ENCODE measurements around the gene ATP5ME.
A peak's percentile ranks its signal among the peaks of the same experiment; 100 is the strongest.

The ATP5ME gene

DNA sequence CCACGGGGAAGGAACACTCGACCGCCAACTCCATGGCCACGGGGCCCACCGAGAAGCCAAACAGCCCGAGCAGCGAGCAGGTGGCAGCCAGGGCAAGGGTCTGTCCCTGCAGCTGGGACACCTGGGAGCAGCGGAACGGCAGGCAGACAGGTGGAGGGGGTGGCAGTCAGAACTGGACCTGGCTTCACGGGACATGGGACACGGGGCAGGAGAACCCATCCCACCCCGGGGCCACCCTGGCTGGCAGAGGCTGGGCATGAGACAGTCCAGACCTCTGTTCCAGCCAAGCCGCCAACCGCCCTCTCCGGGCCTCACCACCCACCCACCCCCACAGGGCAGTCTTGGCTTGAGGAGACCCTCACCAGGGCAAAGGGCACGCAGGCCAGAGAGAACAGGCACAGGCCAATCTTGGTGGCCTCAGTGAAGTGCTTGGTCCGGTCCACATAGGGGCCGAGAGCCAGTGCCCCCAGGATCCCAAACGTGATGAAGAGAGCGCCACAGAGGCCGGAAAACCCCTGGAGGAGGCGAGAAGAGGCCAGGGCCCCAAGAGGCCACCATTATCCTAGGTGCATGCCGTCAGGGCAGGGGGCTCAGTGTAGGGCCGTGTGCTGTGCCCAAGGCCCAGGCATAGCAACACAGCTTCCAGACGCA is 9.3 kb upstream of the ATP5ME start:
- H4K20me1 ChIP-seq, result no peaks in the 10 kb centered on the region
- TF ChIP-seq Cebpa-rat (IDR thresholded peaks at IDR 0.05), result no peak
- H3K36me3 ChIP-seq, result no peaks in the 10 kb centered on the region
- no peaks in the 10 kb centered on the region for H3K9me3 ChIP-seq (replicated peaks in 1 of 11)
- peak overlapping the region in 4 of 11 experiments; percentile 10 to 38 (median 20); a peak in 2 of 22 replicates for H3K27ac ChIP-seq
- peaks cover 0 to 3% (median 0%) of the 10 kb centered on the region in 11 experiments; a peak in 3 of 22 replicates for H3K27me3 ChIP-seq
- H3K9ac ChIP-seq, result peak overlapping the region in 5 of 11 experiments; percentile 6 to 35 (median 15); a peak in 3 of 22 replicates
- peaks cover 33 to 79% (median 53%) of the 10 kb centered on the region in 10 experiments for H3K4me1 ChIP-seq
- peak overlapping the region; percentile 37 to 74 (median 51); a peak in 20 of 22 replicates for H3K4me2 ChIP-seq
- H3K4me3 ChIP-seq, result no peak overlapping the region

DNA sequence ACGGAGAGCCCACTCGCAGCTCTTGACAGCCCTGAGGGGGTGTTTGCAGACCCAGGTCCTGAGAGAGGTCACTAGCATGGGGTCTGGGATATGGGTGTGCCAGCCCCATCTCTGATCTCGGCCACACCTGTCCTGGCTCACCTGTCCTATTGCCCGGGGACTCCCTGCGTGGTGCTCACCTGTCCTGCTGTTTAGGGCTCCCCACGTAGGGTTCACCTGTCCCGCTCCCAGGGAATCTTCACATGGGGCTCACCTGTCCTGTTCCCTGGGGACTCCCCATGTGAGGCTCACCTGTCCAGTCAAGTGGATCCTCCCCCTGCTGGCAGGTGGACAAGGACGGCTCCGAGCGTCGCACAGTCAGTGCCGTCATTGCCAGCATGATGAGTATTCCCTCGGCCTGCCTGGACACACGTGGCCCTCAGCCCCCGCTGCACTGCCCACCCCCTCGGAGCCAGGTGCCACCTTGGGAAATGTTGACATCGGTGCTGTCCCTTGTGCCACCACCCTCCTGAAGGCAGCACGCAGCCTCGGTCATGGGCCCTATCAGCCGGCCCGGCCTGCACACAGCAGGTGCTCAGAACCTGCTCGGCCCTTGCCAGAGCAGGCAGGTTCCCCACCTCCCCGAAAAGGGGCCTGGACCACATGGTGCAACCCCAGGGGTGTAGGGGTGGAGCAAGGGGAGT is 8.6 kb upstream of the ATP5ME start:
- Histone ChIP-seq H3K27me3 (no peaks in the 10 kb centered on the region), H3K27ac (no peak overlapping the region), H3K4me1 (peaks cover 40 to 79% (median 55%) of the 10 kb centered on the region in 10 experiments), H3K4me3 (no peak overlapping the region), H3K36me3 (no peaks in the 10 kb centered on the region), H3K9ac (no peak overlapping the region), H3K4me2 (peak overlapping the region in 10 of 11 experiments; percentile 37 to 74 (median 52); a peak in 16 of 22 replicates), H4K20me1 (no peaks in the 10 kb centered on the region), H3K9me3 (replicated peaks in 1 of 11) (no peaks in the 10 kb centered on the region)
- no peak for TF ChIP-seq Cebpa-rat (IDR thresholded peaks at IDR 0.05)

DNA sequence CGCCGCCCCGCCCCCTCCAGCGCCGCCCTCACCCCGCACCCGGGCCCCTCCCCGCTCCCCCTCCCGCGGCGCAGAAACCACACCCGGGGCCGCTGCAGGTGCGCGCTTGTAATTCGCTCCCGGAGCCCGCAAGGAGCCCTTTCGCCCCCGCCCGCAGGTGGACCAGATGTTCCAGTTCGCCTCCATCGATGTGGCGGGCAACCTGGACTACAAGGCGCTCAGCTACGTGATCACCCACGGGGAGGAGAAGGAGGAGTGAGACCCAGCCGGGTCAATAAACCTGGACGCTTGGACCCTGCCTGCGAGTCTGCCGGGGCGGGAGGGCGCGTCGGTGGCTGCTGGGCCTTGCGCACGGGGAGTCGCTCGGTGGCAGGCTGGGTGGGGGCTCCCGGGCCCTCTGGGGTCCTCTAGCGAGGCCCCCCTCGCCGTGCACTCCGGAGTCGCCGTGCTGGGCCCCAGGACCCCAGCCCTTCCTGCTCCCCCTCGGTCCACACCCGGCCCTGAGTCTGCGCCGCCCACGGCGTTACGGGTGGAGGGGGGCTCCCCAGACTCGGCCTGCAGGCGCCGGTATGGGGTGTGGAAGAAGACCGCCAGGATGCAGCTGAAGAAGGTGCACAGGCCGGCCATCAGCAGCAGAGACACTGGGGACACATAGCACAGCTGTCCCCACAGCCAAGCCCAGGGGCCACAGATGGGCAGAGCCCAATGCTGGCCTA is 7.8 kb upstream of the ATP5ME start:
- Histone ChIP-seq H3K4me1 (peaks cover 48 to 79% (median 58%) of the 10 kb centered on the region in 10 experiments), H3K9ac (no peak overlapping the region), H3K36me3 (no peaks in the 10 kb centered on the region), H4K20me1 (0 out of 22 replicates have a peak, but pooled peaks cover 0 to 3% (median 0%) of the 10 kb centered on the region in 11 experiments), H3K4me3 (no peak overlapping the region), H3K27me3 (no peaks in the 10 kb centered on the region), H3K27ac (no peak overlapping the region), H3K9me3 (replicated peaks in 1 of 11) (no peaks in the 10 kb centered on the region), H3K4me2 (peak overlapping the region in 2 of 11 experiments; percentile 13 to 74; a peak in 1 of 22 replicates)
- no peak for TF ChIP-seq Cebpa-rat (IDR thresholded peaks at IDR 0.05)

DNA sequence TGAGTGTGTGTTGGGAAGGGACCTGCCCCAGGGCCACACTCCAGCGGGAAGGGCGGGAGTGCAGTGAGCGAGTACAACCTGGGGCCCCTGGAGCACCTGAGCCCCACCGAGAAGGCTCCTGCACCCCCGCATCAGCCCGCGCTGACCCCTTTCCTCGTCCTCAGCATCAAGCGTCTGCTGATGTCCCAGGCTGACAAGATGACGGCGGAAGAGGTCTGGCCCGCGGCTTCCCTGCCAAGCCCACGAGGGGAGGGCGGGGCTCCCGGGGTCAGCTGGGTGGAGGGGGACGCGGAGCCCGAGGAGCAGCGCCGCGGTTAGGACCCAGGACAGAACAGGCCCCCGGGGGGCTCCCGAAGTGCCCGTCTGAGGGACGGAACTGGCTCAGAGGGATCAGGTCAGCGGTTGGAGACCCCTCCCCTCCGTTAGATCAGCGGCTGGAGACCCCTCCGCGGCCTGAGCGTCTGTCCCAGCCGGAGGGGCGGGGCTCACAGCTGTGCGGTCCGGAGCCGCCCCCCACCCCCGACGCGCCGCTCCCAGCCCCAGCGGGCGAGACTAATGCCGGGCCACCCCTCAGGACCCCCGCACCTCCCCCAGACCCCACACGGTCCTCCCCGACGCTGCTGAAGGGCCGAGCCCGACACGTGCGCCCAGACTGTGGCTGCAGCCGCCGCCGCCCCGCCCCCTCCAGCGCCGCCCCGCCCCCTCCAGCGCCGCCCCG is 7.0 kb upstream of the ATP5ME start:
- H3K27me3 ChIP-seq, result no peaks in the 10 kb centered on the region
- H3K4me3 ChIP-seq, result peak overlapping the region in 7 of 10 experiments; percentile 32 to 66 (median 43); a peak in 11 of 20 replicates
- H3K9ac ChIP-seq, result peak overlapping the region; percentile 45 to 73 (median 60); a peak in 19 of 22 replicates
- no peaks in the 10 kb centered on the region for H3K9me3 ChIP-seq (replicated peaks in 1 of 11)
- H4K20me1 ChIP-seq, result peaks cover 0 to 10% (median 0%) of the 10 kb centered on the region in 11 experiments; a peak in 2 of 22 replicates
- H3K36me3 ChIP-seq, result no peaks in the 10 kb centered on the region
- H3K4me1 ChIP-seq, result peaks cover 56 to 79% (median 62%) of the 10 kb centered on the region in 10 experiments
- H3K4me2 ChIP-seq, result peak overlapping the region; percentile 72 to 93 (median 90)
- no peak for TF ChIP-seq Cebpa-rat (IDR thresholded peaks at IDR 0.05)
- peak overlapping the region; percentile 38 to 77 (median 52); a peak in 18 of 22 replicates for H3K27ac ChIP-seq

DNA sequence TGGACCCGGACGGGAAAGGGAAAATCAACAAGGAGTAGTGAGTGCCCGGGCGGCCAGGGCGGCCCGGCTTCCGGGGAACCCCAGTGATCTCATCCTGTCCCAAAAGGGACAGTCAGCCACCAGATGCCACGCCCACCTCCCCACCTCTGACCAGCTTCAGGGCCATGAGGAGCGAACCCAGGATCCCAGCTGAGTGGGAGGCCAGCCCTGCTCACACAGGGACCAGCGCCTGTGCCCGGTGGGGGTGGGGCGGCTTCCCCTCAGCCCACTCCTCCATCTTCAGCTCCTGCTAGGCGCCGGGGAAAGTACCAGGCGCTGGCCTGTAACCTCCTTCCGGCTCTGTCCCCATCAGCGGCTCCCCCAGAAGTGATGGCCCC is 6.5 kb upstream of the ATP5ME start:
- Histone ChIP-seq H3K27ac (peak overlapping the region in 10 of 11 experiments; percentile 38 to 77 (median 54); a peak in 17 of 22 replicates), H4K20me1 (peaks cover 0 to 10% (median 0%) of the 10 kb centered on the region in 11 experiments; a peak in 2 of 22 replicates), H3K9me3 (replicated peaks in 1 of 11) (no peaks in the 10 kb centered on the region), H3K9ac (peak overlapping the region; percentile 45 to 73 (median 60); a peak in 19 of 22 replicates), H3K36me3 (no peaks in the 10 kb centered on the region), H3K4me1 (peaks cover 61 to 79% (median 64%) of the 10 kb centered on the region in 10 experiments), H3K27me3 (no peaks in the 10 kb centered on the region), H3K4me2 (peak overlapping the region; percentile 72 to 93 (median 90)), H3K4me3 (peak overlapping the region in 7 of 10 experiments; percentile 32 to 66 (median 43); a peak in 10 of 20 replicates)
- TF ChIP-seq Cebpa-rat (IDR thresholded peaks at IDR 0.05), result no peak

DNA sequence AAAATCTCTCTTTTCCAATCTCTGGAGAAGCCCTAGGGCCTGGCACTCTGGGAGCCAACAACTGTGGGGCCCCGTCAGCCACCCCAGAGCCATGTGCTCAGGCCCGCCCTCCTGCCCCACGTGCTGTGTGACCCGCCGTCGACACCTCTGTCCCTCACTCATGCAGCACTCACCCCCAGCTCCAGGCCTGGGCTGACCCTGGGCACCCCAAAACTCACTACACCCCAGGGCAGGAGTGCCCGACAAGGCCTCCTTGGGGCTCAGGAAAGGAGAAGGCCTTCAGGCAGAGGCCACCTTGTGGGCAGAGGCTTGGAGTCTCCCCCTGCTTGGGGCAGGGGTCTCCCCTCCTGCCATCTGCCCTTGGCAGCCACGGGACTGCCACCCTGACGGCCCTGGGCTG is 6.0 kb upstream of the ATP5ME start:
- H3K27me3 ChIP-seq, result no peaks in the 10 kb centered on the region
- peak overlapping the region in 6 of 11 experiments; percentile 38 to 65 (median 56); a peak in 6 of 22 replicates for H3K27ac ChIP-seq
- peak overlapping the region; percentile 72 to 93 (median 90); a peak in 19 of 22 replicates for H3K4me2 ChIP-seq
- no peaks in the 10 kb centered on the region for H3K36me3 ChIP-seq
- H3K4me1 ChIP-seq, result peaks cover 65 to 83% (median 69%) of the 10 kb centered on the region in 10 experiments
- no peak for TF ChIP-seq Cebpa-rat (IDR thresholded peaks at IDR 0.05)
- no peak overlapping the region for H3K4me3 ChIP-seq
- H4K20me1 ChIP-seq, result peaks cover 0 to 10% (median 0%) of the 10 kb centered on the region in 11 experiments; a peak in 2 of 22 replicates
- H3K9ac ChIP-seq, result peak overlapping the region in 7 of 11 experiments; percentile 49 to 71 (median 58); a peak in 6 of 22 replicates
- H3K9me3 ChIP-seq (replicated peaks in 1 of 11), result no peaks in the 10 kb centered on the region

DNA sequence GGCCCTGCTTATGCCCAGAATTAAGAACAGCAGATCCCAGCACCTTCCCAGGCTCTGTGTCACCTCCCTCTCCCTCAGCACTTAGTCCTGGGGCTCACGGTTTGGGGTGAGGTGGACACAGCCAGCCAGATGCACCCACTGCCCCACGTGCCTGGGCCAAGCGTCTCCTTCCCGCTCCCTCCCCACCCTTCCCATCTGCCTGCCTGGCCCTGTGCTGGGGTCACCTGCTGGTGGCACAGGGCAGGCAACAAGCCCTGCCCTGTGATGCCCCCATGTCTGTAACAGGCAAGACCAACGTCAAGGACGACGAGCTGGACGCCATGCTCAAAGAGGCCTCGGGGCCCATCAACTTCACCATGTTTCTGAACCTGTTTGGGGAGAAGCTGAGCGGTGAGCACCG is 5.6 kb upstream of the ATP5ME start:
- Histone ChIP-seq H3K27ac (no peak overlapping the region), H3K4me3 (no peak overlapping the region), H3K9me3 (replicated peaks in 1 of 11) (no peaks in the 10 kb centered on the region), H3K27me3 (no peaks in the 10 kb centered on the region), H3K4me2 (peak overlapping the region in 1 of 11 experiments; percentile 90; a peak in 1 of 22 replicates), H3K4me1 (peaks cover 67 to 85% (median 73%) of the 10 kb centered on the region in 10 experiments), H3K9ac (peak overlapping the region in 2 of 11 experiments; percentile 6 to 63; a peak in 2 of 22 replicates), H4K20me1 (peaks cover 0 to 10% (median 0%) of the 10 kb centered on the region in 11 experiments; a peak in 2 of 22 replicates), H3K36me3 (no peaks in the 10 kb centered on the region)
- TF ChIP-seq Cebpa-rat (IDR thresholded peaks at IDR 0.05), result no peak

DNA sequence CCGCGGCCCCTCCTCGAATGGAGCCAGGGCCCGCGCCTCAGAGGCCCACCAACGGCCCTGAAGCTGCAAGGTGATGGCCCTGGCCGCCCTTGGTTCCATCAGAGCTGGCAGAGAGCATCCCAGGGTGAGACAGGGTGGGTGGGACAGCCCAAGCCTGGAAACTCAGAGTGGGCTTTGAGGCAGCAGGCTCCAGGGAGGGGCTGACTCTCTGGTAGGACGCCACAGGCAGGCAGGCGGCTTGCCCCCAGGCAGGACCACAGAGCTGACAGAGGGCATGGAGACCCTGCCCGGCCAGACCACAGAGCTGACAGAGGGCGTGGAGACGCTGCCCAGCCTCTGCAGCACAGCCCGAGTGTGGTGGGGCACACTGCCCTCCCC is 5.0 kb upstream of the ATP5ME start:
- Histone ChIP-seq H4K20me1 (peaks cover 0 to 10% (median 0%) of the 10 kb centered on the region in 11 experiments; a peak in 2 of 22 replicates), H3K27ac (no peak overlapping the region), H3K27me3 (no peaks in the 10 kb centered on the region), H3K4me1 (peaks cover 64 to 80% (median 73%) of the 10 kb centered on the region in 10 experiments), H3K9me3 (replicated peaks in 1 of 11) (no peaks in the 10 kb centered on the region), H3K4me3 (no peak overlapping the region), H3K36me3 (no peaks in the 10 kb centered on the region), H3K4me2 (peak overlapping the region in 2 of 11 experiments; percentile 99 to 100; a peak in 1 of 22 replicates), H3K9ac (peak overlapping the region in 1 of 11 experiments; percentile 6; a peak in 1 of 22 replicates)
- no peak for TF ChIP-seq Cebpa-rat (IDR thresholded peaks at IDR 0.05)

Measured in BLaER1 treated with 17β-estradiol and CSF1 and Interleukin-3, amounts not matched to agents 10 nM and 100 nM (cell line).